Mucosa of stomach (tissue), 1 donor: ENCODE results near the gene MUC4.
"Not testable (repeated sequence)": the region's sequence is repeated elsewhere in the genome, so short reads cannot be mapped to it uniquely, and the experiment has no call there.

Experiments
- H3K27me3 ChIP-seq: one replicate; pipeline ENCODE4 v1.7.0; 2013; ENCODE audit warnings: mild to moderate bottlenecking, low read length; ENCODE audit not compliant: control insufficient read depth, insufficient read depth
- H3K36me3 ChIP-seq: one replicate; pipeline ENCODE4 v1.7.0; 2013; ENCODE audit warnings: low read length; ENCODE audit not compliant: control insufficient read depth, insufficient read depth
- H3K4me1 ChIP-seq: one replicate; pipeline ENCODE4 v1.7.0; 2013; ENCODE audit warnings: mild to moderate bottlenecking, low read length; ENCODE audit not compliant: control insufficient read depth, insufficient read depth
- H3K4me3 ChIP-seq: one replicate; pipeline ENCODE4 v1.7.0; 2013; ENCODE audit warnings: low read length
- H3K9ac ChIP-seq: one replicate; pipeline ENCODE4 v1.7.0; 2013; ENCODE audit warnings: mild to moderate bottlenecking, low read length, moderate library complexity
- H3K9me3 ChIP-seq: one replicate; pipeline ENCODE4 v1.7.0; 2013; ENCODE audit warnings: mild to moderate bottlenecking, low read length, moderate library complexity; ENCODE audit not compliant: control insufficient read depth
- donor health status: Pancreatic carcinoma.

The MUC4 gene

DNA sequence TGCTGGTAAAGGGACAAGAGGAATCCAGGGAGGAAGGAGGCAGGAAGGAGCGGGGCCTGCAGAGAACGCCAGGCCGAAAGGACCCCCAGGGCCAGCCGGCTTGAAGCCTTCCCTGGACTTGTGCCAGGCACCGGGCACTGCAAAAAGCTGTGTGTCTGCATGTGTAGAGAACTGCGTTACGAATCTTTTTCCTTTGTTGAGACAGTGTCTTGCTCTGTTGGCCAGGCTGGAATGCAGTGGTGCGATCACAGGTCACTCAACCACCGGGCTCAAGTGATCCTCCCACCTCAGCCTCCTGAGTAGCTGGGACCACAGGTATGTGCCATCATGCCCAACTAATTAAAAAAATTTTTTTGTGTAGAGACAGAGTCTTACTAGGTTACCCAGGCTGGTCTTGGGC, 17.0 kb upstream of the MUC4 start:
- Histone ChIP-seq H3K9ac (no peak overlapping the region), H3K27me3 (peaks cover 52% of the 10 kb centered on the region), H3K36me3 (no peaks in the 10 kb centered on the region), H3K4me1 (peaks cover 11% of the 10 kb centered on the region), H3K9me3 (no peaks in the 10 kb centered on the region), H3K4me3 (no peak overlapping the region)

DNA sequence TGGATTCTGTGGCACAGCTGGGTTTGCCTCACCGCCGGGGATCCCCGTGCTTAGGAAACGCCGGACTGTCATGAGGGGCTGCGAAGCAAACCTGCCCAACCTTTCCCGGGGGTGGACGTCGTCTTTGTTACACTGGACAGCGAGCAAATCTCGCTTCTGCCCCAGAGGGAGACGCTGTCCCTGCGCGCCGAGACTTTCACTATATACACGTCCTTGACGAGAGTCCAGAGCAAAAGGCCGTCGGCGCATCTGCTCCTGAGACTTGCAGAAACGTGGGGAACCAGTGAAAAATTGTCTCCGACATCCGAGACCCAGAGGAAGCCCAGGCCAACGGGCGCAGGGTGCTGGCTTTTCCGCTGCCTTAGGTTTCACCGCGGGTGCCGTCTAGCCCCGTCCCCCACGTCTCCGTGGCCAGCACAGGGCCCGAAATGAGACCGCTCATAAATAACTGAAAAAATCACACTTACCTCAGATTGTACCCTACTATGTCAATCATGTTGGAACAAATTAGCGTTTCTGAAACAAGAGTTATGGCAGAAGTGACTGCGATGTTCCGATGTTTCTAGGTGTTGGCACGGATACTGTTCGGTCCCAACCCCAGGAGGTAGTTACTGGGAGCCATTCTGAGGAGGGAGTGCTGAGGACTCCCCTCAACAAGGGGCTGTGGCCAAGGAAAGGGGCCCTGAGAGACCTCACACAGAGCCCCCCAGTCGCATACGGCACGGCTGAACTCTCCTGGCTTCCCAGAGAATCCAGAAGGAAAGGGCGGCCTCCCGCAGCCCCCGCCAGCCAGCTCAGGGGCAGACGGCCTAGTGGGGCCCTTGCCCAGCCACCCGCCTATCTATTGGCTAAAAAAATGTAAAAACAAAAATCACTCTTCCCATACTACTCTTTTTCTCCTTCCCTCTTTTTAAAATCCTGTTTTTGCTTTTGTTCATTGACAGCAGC, 14.4 kb upstream of the MUC4 start:
- H3K4me3 ChIP-seq: no peak overlapping the region
- H3K9ac ChIP-seq: no peak overlapping the region
- no peaks in the 10 kb centered on the region for H3K9me3 ChIP-seq
- peaks cover 17% of the 10 kb centered on the region for H3K4me1 ChIP-seq
- no peaks in the 10 kb centered on the region for H3K36me3 ChIP-seq
- peaks cover 59% of the 10 kb centered on the region for H3K27me3 ChIP-seq

DNA sequence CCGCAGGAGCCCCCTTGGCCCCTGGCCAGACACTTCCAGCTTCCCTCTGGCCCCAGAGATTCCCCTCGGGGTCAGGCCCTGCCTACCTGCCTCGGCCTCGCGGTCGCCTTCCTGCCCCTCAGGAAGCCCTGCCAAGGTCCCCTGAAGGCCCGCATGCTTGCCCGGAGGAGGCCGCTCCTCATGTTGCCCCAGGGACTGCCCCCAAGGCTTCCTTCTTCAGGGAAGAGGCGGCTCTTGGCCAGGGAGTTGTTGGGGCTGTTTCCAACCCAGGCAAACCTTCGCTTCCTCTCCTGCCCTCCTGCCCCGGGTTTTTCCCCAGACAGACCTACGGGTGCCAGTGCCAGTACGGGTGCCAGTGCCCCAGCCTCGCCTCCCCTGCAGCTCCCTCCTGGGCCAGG, 13.5 kb upstream of the MUC4 start:
- Histone ChIP-seq H3K4me3 (no peak overlapping the region), H3K4me1 (peaks cover 17% of the 10 kb centered on the region), H3K9ac (no peak overlapping the region), H3K36me3 (no peaks in the 10 kb centered on the region), H3K9me3 (no peaks in the 10 kb centered on the region), H3K27me3 (peaks cover 68% of the 10 kb centered on the region)

DNA sequence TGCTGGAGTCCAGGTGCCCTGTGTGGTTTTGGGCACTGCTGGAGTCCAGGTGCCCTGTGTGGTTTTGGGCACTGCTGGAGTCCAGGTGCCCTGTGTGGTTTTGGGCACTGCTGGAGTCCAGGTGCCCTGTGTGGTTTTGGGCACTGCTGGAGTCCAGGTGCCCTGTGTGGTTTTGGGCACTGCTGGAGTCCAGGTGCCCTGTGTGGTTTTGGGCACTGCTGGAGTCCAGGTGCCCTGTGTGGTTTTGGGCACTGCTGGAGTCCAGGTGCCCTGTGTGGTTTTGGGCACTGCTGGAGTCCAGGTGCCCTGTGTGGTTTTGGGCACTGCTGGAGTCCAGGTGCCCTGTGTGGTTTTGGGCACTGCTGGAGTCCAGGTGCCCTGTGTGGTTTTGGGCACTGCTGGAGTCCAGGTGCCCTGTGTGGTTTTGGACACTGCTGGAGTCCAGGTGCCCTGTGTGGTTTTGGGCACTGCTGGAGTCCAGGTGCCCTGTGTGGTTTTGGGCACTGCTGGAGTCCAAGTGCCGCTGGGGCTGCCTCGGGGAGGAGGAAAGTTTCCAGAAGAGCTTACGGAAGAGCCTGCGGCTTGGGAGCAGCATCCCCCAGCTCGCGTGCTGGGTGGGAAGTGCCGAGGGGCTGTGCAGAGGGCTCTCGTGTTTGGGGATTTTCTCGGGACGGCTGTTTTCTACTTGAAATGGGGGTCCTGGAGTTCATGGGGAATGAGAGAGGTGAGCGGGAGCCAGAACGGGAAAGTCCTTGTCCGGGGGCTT, 12.9 kb upstream of the MUC4 start:
- not testable (repeated sequence) for H3K9me3 ChIP-seq, H3K9ac ChIP-seq, H3K4me3 ChIP-seq, H3K36me3 ChIP-seq
- H3K27me3 ChIP-seq: peaks cover 68% of the 10 kb centered on the region
- peaks cover 11% of the 10 kb centered on the region for H3K4me1 ChIP-seq

DNA sequence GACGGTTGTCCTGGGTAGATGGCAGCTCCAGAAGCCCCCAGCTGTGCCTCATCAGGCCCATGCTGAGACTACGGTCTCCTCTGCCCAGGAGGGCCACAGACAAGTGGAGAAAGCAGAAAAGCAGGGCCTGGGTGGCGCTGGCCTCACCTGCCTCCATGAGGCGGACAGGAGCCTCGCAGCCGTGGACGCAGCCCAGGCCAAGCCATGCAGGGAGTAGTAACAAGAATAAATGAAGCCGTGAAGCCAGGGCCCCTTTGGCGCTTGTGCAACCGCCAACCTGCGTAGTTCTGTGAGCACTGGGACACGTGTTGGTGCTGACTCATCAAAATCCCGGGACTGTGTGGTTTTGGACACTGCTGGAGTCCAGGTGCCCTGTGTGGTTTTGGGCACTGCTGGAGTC, 12.3 kb upstream of the MUC4 start:
- Histone ChIP-seq H3K9ac (no peak overlapping the region), H3K4me1 (peaks cover 10% of the 10 kb centered on the region), H3K4me3 (no peak overlapping the region), H3K9me3 (no peaks in the 10 kb centered on the region), H3K27me3 (peaks cover 62% of the 10 kb centered on the region), H3K36me3 (no peaks in the 10 kb centered on the region)

DNA sequence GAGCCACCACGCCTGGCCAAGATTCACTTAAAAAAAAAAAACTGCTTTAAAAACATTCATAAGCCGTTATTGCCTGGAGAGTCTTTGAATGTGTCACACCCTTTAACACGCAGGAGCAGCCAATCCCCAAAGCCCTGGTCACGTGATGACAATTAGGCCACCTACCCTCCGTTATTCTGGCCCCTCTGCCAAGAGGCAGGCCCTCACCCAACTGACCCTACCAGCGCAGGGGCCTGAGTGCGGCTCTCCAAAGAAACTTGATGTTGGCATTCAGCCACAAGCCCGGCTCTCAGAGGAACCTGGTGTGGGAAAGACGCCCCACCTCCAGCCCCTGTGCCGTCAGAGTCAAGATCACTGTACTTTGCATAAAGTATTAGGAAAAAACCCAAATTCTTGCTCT, 11.6 kb upstream of the MUC4 start:
- H3K9ac ChIP-seq: no peak overlapping the region
- H3K36me3 ChIP-seq: no peaks in the 10 kb centered on the region
- H3K4me1 ChIP-seq: peaks cover 10% of the 10 kb centered on the region
- peaks cover 57% of the 10 kb centered on the region for H3K27me3 ChIP-seq
- no peak overlapping the region for H3K4me3 ChIP-seq
- H3K9me3 ChIP-seq: no peaks in the 10 kb centered on the region

DNA sequence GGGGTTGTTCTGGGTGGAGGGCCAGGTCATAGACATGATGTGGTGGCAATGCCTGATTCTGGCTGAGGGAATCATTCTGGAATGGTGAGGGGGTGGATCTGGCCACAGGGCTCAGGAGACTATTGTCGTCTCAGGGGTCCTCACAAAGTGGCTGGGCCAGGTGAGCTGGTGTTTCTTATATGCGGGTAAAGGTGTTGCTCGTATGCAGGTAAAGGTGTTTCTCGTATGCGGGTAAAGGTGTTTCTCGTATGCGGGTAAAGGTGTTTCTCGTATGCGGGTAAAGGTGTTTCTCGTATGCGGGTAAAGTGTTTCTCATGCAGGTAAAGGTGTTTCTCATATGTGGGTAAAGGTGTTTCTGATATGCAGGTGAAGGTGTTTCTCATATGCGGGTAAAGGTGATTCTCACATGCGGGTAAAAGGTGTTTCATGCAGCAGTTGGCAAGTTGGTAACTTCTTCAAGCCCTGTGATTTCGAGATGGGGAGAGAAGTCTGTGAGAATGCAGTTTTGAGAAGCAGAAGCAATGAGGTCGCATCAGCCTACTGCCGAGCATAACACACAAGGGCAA, 10.5 kb upstream of the MUC4 start:
- no peaks in the 10 kb centered on the region for H3K9me3 ChIP-seq
- no peak overlapping the region for H3K4me3 ChIP-seq
- peaks cover 10% of the 10 kb centered on the region for H3K4me1 ChIP-seq
- H3K36me3 ChIP-seq: no peaks in the 10 kb centered on the region
- H3K27me3 ChIP-seq: peaks cover 57% of the 10 kb centered on the region
- no peak overlapping the region for H3K9ac ChIP-seq

DNA sequence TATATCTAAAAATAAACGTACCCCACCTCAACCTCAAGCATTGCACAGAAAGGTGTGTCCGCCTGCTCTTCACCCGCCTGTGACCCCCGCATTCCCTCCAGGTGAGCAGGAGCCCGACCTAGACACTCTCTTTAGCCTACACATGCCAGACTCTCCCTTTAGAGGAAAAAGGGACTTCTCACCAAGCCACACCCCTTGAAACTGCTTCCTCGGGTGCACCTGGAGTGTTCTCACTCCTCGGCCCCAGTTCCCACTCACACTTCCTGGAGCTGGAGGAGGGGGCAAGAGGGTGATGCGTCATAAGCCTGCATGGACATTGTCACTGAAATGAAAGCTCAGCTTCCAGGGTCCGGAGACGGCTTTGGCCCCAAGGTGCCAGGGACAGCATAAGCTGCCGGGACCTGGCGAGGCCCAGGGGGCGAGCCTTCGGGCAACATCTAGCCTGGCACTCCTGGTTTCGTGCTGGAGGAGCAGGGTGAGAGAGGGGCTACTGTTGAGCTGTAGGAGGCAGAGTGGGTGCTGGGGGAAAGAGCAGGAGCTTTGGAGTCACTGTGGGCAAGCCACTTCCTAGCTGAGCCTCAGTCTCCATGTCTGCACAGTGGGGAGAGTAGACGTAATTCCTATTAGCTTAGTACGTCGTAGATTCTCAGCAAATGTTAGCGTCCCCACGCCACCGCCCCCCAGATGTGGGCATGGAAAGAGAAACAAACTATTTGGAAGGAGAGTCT, 9.8 kb upstream of the MUC4 start:
- Histone ChIP-seq H3K27me3 (peaks cover 57% of the 10 kb centered on the region), H3K9me3 (no peaks in the 10 kb centered on the region), H3K4me1 (peaks cover 10% of the 10 kb centered on the region), H3K36me3 (no peaks in the 10 kb centered on the region), H3K4me3 (no peak overlapping the region), H3K9ac (no peak overlapping the region)

DNA sequence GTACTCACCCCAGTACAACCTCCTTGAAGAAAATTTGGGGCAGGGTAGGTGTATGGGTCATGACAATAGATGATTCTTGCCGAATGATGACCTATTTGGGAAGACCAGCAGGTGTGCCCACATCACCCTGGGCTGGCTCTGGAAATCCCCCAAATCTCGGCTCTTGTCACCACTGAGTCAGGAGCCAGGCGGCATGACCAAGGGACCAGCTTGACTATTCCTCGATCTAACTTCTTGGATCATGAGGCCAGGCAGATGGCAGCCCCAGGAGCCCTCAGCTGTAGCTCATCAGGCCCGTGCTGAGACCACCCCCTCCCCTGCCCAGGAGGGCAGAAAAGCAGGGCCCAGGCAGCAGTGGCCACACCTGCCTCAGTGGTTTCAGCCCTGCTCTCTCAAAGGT, 9.2 kb upstream of the MUC4 start:
- Histone ChIP-seq H3K4me1 (peaks cover 10% of the 10 kb centered on the region), H3K9ac (no peak overlapping the region), H3K27me3 (peaks cover 51% of the 10 kb centered on the region), H3K9me3 (no peaks in the 10 kb centered on the region), H3K4me3 (no peak overlapping the region), H3K36me3 (no peaks in the 10 kb centered on the region)

DNA sequence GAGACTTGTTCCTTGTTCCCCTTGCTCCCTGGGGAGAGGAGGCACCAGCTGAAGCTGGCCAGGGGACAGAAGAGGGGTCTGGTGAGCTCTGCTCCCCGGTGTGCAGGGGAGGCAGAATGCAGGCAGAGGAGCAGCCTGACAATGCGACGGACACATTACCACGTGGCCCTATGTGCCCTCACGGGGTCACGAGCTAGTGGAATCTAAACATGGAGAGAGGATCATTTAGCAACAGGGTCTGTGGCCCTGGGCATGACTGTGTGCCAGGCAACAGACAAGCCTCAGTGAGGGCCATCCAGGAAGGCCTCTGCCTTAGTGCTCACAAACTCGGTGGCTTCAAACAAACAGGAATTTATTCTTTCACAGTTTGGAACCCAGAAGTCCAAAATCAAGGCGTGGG, 8.5 kb upstream of the MUC4 start:
- Histone ChIP-seq H3K36me3 (no peaks in the 10 kb centered on the region), H3K4me3 (no peak overlapping the region), H3K9me3 (no peaks in the 10 kb centered on the region), H3K27me3 (peaks cover 48% of the 10 kb centered on the region), H3K4me1 (peaks cover 10% of the 10 kb centered on the region), H3K9ac (no peak overlapping the region)

DNA sequence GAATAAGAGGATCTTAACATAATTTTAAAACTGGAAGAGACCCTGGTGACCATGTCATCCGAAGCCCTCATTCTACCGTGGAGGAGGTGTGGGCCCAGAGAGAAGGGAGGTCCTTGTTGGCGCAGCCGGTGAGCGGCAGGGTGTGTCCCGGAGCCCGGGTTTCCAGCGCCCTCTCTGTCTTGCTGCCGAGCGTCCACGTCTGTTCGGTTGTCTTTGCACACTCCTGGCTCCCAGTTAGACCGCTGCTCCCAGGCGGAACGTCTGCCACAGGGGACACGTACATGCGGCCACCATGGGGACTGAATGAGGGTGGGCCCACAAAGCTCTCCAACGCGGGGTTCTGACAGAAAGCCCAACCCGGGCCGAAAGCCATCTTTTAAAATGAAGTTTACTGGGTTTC, 6.6 kb upstream of the MUC4 start:
- peaks cover 44% of the 10 kb centered on the region for H3K27me3 ChIP-seq
- H3K4me1 ChIP-seq: peaks cover 1% of the 10 kb centered on the region
- H3K4me3 ChIP-seq: no peak overlapping the region
- no peaks in the 10 kb centered on the region for H3K36me3 ChIP-seq
- H3K9me3 ChIP-seq: no peaks in the 10 kb centered on the region
- no peak overlapping the region for H3K9ac ChIP-seq
